ENCODE results near the gene TSPO. TPM values are rescaled to one million over a fixed set of nuclear protein-coding genes. Genes with fewer than 3 reads are reported as not detected.
A peak's percentile ranks its signal among the peaks of the same experiment; 100 is the strongest.

TSPO gene
- total RNA-seq, 1 experiment from 2014 or later, result 144 TPM

DNA sequence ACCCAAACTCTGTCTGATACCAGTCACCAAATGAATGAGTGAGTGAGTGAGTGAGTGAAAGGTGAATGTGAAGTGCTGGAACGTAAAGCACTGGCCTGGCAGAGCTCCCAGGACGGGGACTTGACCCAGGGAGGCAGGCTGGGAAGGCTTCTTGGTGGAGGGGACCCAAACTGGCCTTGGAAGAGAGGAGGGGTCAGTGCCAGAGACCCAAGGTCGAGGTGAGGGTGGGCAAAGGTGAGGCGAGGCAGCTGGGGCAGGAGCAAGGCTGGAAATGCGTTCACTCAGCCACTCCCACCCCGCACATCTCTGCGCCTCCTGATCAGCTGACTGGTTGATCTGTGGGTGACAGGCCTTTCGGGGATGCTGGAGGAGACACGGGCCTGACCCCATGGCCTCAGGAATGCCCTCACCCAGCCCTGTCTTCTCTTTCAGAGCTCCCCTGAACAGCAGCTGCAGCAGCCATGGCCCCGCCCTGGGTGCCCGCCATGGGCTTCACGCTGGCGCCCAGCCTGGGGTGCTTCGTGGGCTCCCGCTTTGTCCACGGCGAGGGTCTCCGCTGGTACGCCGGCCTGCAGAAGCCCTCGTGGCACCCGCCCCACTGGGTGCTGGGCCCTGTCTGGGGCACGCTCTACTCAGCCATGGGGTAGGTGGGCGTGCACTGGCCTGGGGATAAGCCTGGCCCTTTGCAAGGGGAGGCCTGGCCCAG lies 7.6 kb downstream of the TSPO start:
- intact Hi-C loops (cut with micrococcal nuclease; ENCODE audit: unreplicated experiment) (no loop called here), in situ Hi-C loops (cut with HindIII; ENCODE audit: low pct_unique_long_range_greater_than_20kb, low sequenced_read_pairs) (no loop called here)
- H3K27ac ChIP-seq (ENCODE audit: low read length), result no peak overlapping the region
- TF ChIP-seq SIN3A (IDR thresholded peaks at IDR 0.05; ENCODE audit: borderline replicate concordance, insufficient read depth, low read depth, low read length) (no peak), POLR2AphosphoS5 (IDR thresholded peaks at IDR 0.05; ENCODE audit: low read depth, low read length) (no peak), TCF7L2 (IDR thresholded peaks at IDR 0.05; ENCODE audit: low read depth, low read length) (no peak)
- TF ChIP-seq, protein P1, sequence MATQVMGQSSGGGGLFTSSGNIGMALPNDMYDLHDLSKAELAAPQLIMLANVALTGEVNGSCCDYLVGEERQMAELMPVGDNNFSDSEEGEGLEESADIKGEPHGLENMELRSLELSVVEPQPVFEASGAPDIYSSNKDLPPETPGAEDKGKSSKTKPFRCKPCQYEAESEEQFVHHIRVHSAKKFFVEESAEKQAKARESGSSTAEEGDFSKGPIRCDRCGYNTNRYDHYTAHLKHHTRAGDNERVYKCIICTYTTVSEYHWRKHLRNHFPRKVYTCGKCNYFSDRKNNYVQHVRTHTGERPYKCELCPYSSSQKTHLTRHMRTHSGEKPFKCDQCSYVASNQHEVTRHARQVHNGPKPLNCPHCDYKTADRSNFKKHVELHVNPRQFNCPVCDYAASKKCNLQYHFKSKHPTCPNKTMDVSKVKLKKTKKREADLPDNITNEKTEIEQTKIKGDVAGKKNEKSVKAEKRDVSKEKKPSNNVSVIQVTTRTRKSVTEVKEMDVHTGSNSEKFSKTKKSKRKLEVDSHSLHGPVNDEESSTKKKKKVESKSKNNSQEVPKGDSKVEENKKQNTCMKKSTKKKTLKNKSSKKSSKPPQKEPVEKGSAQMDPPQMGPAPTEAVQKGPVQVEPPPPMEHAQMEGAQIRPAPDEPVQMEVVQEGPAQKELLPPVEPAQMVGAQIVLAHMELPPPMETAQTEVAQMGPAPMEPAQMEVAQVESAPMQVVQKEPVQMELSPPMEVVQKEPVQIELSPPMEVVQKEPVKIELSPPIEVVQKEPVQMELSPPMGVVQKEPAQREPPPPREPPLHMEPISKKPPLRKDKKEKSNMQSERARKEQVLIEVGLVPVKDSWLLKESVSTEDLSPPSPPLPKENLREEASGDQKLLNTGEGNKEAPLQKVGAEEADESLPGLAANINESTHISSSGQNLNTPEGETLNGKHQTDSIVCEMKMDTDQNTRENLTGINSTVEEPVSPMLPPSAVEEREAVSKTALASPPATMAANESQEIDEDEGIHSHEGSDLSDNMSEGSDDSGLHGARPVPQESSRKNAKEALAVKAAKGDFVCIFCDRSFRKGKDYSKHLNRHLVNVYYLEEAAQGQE (IDR thresholded peaks at IDR 0.05; ENCODE audit: insufficient read depth in 1 of 2, low read depth in 2 of 2, low read length in 1 of 2), result no peak
- TF ChIP-seq, protein P2, sequence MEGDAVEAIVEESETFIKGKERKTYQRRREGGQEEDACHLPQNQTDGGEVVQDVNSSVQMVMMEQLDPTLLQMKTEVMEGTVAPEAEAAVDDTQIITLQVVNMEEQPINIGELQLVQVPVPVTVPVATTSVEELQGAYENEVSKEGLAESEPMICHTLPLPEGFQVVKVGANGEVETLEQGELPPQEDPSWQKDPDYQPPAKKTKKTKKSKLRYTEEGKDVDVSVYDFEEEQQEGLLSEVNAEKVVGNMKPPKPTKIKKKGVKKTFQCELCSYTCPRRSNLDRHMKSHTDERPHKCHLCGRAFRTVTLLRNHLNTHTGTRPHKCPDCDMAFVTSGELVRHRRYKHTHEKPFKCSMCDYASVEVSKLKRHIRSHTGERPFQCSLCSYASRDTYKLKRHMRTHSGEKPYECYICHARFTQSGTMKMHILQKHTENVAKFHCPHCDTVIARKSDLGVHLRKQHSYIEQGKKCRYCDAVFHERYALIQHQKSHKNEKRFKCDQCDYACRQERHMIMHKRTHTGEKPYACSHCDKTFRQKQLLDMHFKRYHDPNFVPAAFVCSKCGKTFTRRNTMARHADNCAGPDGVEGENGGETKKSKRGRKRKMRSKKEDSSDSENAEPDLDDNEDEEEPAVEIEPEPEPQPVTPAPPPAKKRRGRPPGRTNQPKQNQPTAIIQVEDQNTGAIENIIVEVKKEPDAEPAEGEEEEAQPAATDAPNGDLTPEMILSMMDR (IDR thresholded peaks at IDR 0.05), result no peak
- no peaks in the 10 kb centered on the region for H3K27me3 ChIP-seq (ENCODE audit: control insufficient read depth, insufficient read depth, low read length)
- no peak for ATAC-seq
- no peak overlapping the region for H3K4me3 ChIP-seq (ENCODE audit: low read depth in 2 of 2, low read length in 2 of 2)
- ChIA-PET POLR2A (no interaction called here), CTCF (interaction anchor here (0.6 kb wide), 1 partner anchor 29 kb away, joined by 3 read pairs; no protein-coding TSS in a partner anchor)
- no peaks in the 10 kb centered on the region for H3K36me3 ChIP-seq (ENCODE audit: control insufficient read depth, insufficient read depth, low read length)
- no TSS peak for BruUV-seq (replicated peaks)
- no peak for DNase-seq (ENCODE audit: low read depth, low spot score)
- peaks cover 2% of the 10 kb centered on the region; the same call in 1 of the 2 replicates for H3K4me1 ChIP-seq (ENCODE audit: control insufficient read depth, insufficient read depth, low read length)
- H3K9me3 ChIP-seq (ENCODE audit: control insufficient read depth, insufficient read depth, low read depth, low read length), result no peaks in the 10 kb centered on the region

GRCh38 chr22:43159484-43160178 lies 8.3 kb downstream of the TSPO start:
- POLR2A ChIA-PET, result no interaction called here

More at GRCh38 chr22:43159484-43160178, 8.3 kb downstream of the TSPO start:
- CTCF ChIA-PET, result no interaction called here
- H3K4me1 ChIP-seq (ENCODE audit: control insufficient read depth, insufficient read depth, low read length), result no peaks in the 10 kb centered on the region
- no peaks in the 10 kb centered on the region for H3K36me3 ChIP-seq (ENCODE audit: control insufficient read depth, insufficient read depth, low read length)
- no TSS peak for BruUV-seq (replicated peaks)
- H3K9me3 ChIP-seq (ENCODE audit: control insufficient read depth, insufficient read depth, low read depth, low read length), result no peaks in the 10 kb centered on the region
- ATAC-seq, result peak; percentile 40; the same call in 1 of the 2 replicates
- H3K4me3 ChIP-seq (ENCODE audit: low read depth in 2 of 2, low read length in 2 of 2), result no peak overlapping the region
- no peak for DNase-seq (ENCODE audit: low read depth, low spot score)
- H3K27me3 ChIP-seq (ENCODE audit: control insufficient read depth, insufficient read depth, low read length), result no peaks in the 10 kb centered on the region
- in situ Hi-C loops (cut with HindIII; ENCODE audit: low pct_unique_long_range_greater_than_20kb, low sequenced_read_pairs) (no loop called here), intact Hi-C loops (cut with micrococcal nuclease; ENCODE audit: unreplicated experiment) (no loop called here)
- no peak overlapping the region for H3K27ac ChIP-seq (ENCODE audit: low read length)
- TF ChIP-seq, protein P1 (IDR thresholded peaks at IDR 0.05; ENCODE audit: insufficient read depth in 1 of 2, low read depth in 2 of 2, low read length in 1 of 2), result no peak
- no peak for TF ChIP-seq TCF7L2 (IDR thresholded peaks at IDR 0.05; ENCODE audit: low read depth, low read length)
- TF ChIP-seq, protein P2 (IDR thresholded peaks at IDR 0.05), result no peak; the same call in 1 of the 2 replicates
- no peak for TF ChIP-seq POLR2AphosphoS5 (IDR thresholded peaks at IDR 0.05; ENCODE audit: low read depth, low read length)
- TF ChIP-seq SIN3A (IDR thresholded peaks at IDR 0.05; ENCODE audit: borderline replicate concordance, insufficient read depth, low read depth, low read length), result no peak

All from Panc1 (cell line).